ENCODE data around the gene LMAN1L. TPM values are rescaled to one million over a fixed set of nuclear protein-coding genes. Genes with fewer than 3 reads are reported as not detected.

LMAN1L gene
- total and polyA plus RNA-seq, 5 experiments from 2014 or later = 0.57 to 0.80 TPM; not detected in 3

GRCh38 chr15:74835312-74835823, 22.7 kb downstream of the LMAN1L start:
- Mint-ChIP-seq H3K9me3 (no peaks in the 10 kb centered on the region), H3K4me3 (no peak overlapping the region), H3K4me1 (peaks cover 0 to 12% (median 5%) of the 10 kb centered on the region in 4 donors), H3K27ac (no peak overlapping the region), H3K27me3 (peaks cover 0 to 3% (median 2%) of the 10 kb centered on the region in 5 donors), H3K36me3 (peaks cover 0 to 19% (median 0%) of the 10 kb centered on the region in 3 donors)
- POLR2A ChIA-PET = interaction anchor here (0.7 to 1.1 kb wide), 4 partner anchors 58 to 176 kb away, joined by 3 to 4 read pairs (median 3); no protein-coding TSS in a partner anchor
- DNase-seq = peak in 6 of 10 donors; percentile 19 to 41 (median 31)
- peak; percentile 39 to 56 for ATAC-seq

GRCh38 chr15:74836846-74837245, 24.2 kb downstream of the LMAN1L start:
- H3K36me3 Mint-ChIP-seq = peaks cover 0 to 24% (median 0%) of the 10 kb centered on the region in 3 donors
- ATAC-seq (no peak), DNase-seq (no peak)
- H3K9me3 Mint-ChIP-seq = no peaks in the 10 kb centered on the region
- peaks cover 13 to 26% (median 16%) of the 10 kb centered on the region in 4 donors for H3K4me1 Mint-ChIP-seq
- H3K27me3 Mint-ChIP-seq = no peaks in the 10 kb centered on the region
- POLR2A ChIA-PET = interaction anchor here (0.6 to 1.2 kb wide), 3 partner anchors 11 to 55 kb away, joined by 3 to 4 read pairs (median 4); partner anchors contain the start of gene CSK
- H3K4me3 Mint-ChIP-seq = no peak overlapping the region
- no peak overlapping the region for H3K27ac Mint-ChIP-seq

GRCh38 chr15:74837482-74838136, 25.0 kb downstream of the LMAN1L start:
- no peaks in the 10 kb centered on the region for H3K27me3 Mint-ChIP-seq
- no peaks in the 10 kb centered on the region for H3K9me3 Mint-ChIP-seq
- H3K4me3 Mint-ChIP-seq = peak overlapping the region in 1 of 10 donors; percentile 45
- POLR2A ChIA-PET = interaction anchor here (0.6 kb wide), 1 partner anchor 76 kb away, joined by 4 read pairs; no protein-coding TSS in a partner anchor
- H3K36me3 Mint-ChIP-seq = peaks cover 0 to 24% (median 0%) of the 10 kb centered on the region in 3 donors
- peaks cover 17 to 33% (median 22%) of the 10 kb centered on the region in 4 donors for H3K4me1 Mint-ChIP-seq
- no peak for ATAC-seq
- H3K27ac Mint-ChIP-seq = peak overlapping the region in 3 of 10 donors; percentile 8 to 48 (median 31)
- DNase-seq = no peak

GRCh38 chr15:74838137-74838516, 25.5 kb downstream of the LMAN1L start:
- Mint-ChIP-seq H3K27me3 (no peaks in the 10 kb centered on the region), H3K9me3 (no peaks in the 10 kb centered on the region), H3K4me1 (peaks cover 17 to 38% (median 23%) of the 10 kb centered on the region in 4 donors), H3K36me3 (peaks cover 0 to 24% (median 0%) of the 10 kb centered on the region in 3 donors), H3K4me3 (no peak overlapping the region), H3K27ac (no peak overlapping the region)
- POLR2A ChIA-PET = interaction anchor here (0.6 to 1.3 kb wide), 2 partner anchors 45 to 76 kb away, joined by 4 read pairs; no protein-coding TSS in a partner anchor
- no peak for DNase-seq
- ATAC-seq = no peak

GRCh38 chr15:74838746-74839525, 26.3 kb downstream of the LMAN1L start:
- DNase-seq = no peak
- Mint-ChIP-seq H3K27ac (peak overlapping the region in 2 of 10 donors; percentile 73 to 75), H3K36me3 (peaks cover 0 to 24% (median 0%) of the 10 kb centered on the region in 3 donors), H3K27me3 (no peaks in the 10 kb centered on the region), H3K4me3 (no peak overlapping the region), H3K9me3 (no peaks in the 10 kb centered on the region), H3K4me1 (peaks cover 18 to 43% (median 29%) of the 10 kb centered on the region in 4 donors)
- ATAC-seq = no peak
- POLR2A ChIA-PET = interaction anchor here (1.3 kb wide), 1 partner anchor 46 kb away, joined by 4 read pairs; no protein-coding TSS in a partner anchor

- no peak overlapping the region for H3K4me3 Mint-ChIP-seq
- H3K36me3 Mint-ChIP-seq = peaks cover 0 to 24% (median 0%) of the 10 kb centered on the region in 3 donors
- no peaks in the 10 kb centered on the region for H3K9me3 Mint-ChIP-seq
- H3K27ac Mint-ChIP-seq = peak overlapping the region in 1 of 10 donors; percentile 53
- peaks cover 23 to 50% (median 37%) of the 10 kb centered on the region in 4 donors for H3K4me1 Mint-ChIP-seq
- no peaks in the 10 kb centered on the region for H3K27me3 Mint-ChIP-seq
- DNase-seq = no peak
- POLR2A ChIA-PET = interaction anchor here (0.6 to 1.3 kb wide), 4 partner anchors 12 to 180 kb away, joined by 3 to 4 read pairs (median 4); no protein-coding TSS in a partner anchor
- ATAC-seq = no peak
These were observed 27.1 kb downstream of the LMAN1L start for GRCh38 chr15:74839526-74840395.

- H3K27me3 Mint-ChIP-seq = no peaks in the 10 kb centered on the region
- no peak for DNase-seq
- POLR2A ChIA-PET = interaction anchor here (0.6 to 7.6 kb wide), 7 partner anchors 10 to 181 kb away, joined by 3 to 68 read pairs (median 5); partner anchors contain the start of genes COX5A, FAM219B and SCAMP2
These were observed 28.5 kb downstream of the LMAN1L start for GRCh38 chr15:74840851-74841775.

GRCh38 chr15:74841891-74842373, 29.3 kb downstream of the LMAN1L start:
- ATAC-seq = no peak
- Mint-ChIP-seq H3K4me3 (peak overlapping the region; percentile 41 to 93 (median 88)), H3K36me3 (peaks cover 0 to 18% (median 2%) of the 10 kb centered on the region in 3 donors), H3K9me3 (no peaks in the 10 kb centered on the region), H3K27me3 (no peaks in the 10 kb centered on the region), H3K4me1 (peaks cover 30 to 56% (median 52%) of the 10 kb centered on the region in 4 donors), H3K27ac (peak overlapping the region in 7 of 10 donors; percentile 61 to 98 (median 86))
- POLR2A ChIA-PET = interaction anchor here (0.9 to 7.6 kb wide), 9 partner anchors 11 to 210 kb away, joined by 3 to 68 read pairs (median 5); partner anchors contain the start of genes COX5A, FAM219B and SCAMP2
- DNase-seq = no peak

More at GRCh38 chr15:74840851-74841775, 28.5 kb downstream of the LMAN1L start:
- Mint-ChIP-seq H3K36me3 (peaks cover 0 to 20% (median 0%) of the 10 kb centered on the region in 3 donors), H3K9me3 (no peaks in the 10 kb centered on the region), H3K4me3 (peak overlapping the region; percentile 34 to 93 (median 88)), H3K4me1 (peaks cover 28 to 56% (median 49%) of the 10 kb centered on the region in 4 donors), H3K27ac (peak overlapping the region in 8 of 10 donors; percentile 13 to 74 (median 63))
- ATAC-seq = no peak

GRCh38 chr15:74842581-74843444, 30.2 kb downstream of the LMAN1L start, which contains the start of gene ULK3:
Gene ULK3, minus strand, starts transcription at chr15:74843156. Its CDS starts 51 bp downstream, at chr15:74843105.
- peaks cover 0 to 22% (median 4%) of the 10 kb centered on the region in 3 donors for H3K36me3 Mint-ChIP-seq
- H3K4me1 Mint-ChIP-seq = peaks cover 30 to 56% (median 53%) of the 10 kb centered on the region in 4 donors
- H3K27me3 Mint-ChIP-seq = no peaks in the 10 kb centered on the region
- POLR2A ChIA-PET = interaction anchor here (0.6 to 7.6 kb wide), 17 partner anchors 10 to 211 kb away, joined by 3 to 68 read pairs (median 5); partner anchors contain the start of genes COX5A, CSK, FAM219B and SCAMP2
- H3K4me3 Mint-ChIP-seq = peak within 1 kb of the TSS; percentile 85 to 93 (median 88)
- DNase-seq (peak; percentile 88 to 95 (median 92)), ATAC-seq (peak; percentile 87 to 89)
- H3K9me3 Mint-ChIP-seq = no peaks in the 10 kb centered on the region
- H3K27ac Mint-ChIP-seq = peak within 1 kb of the TSS; percentile 84 to 98 (median 96)

Measured in naive thymus-derived CD8-positive, alpha-beta T cell (primary cell).